GM12891 (cell line): ENCODE measurements around the gene VAV2.

Source experiments
- POLR2A ChIP-seq: IDR thresholded peaks from 2 replicates; pipeline ENCODE4 v1.6.1; 2011; ENCODE audit warnings: low read depth, low read length, control low read depth
- POLR2AphosphoS5 ChIP-seq: IDR thresholded peaks from 2 replicates; pipeline ENCODE4 v1.6.1; 2011; ENCODE audit warnings: low read depth, low read length, control low read depth
- SPI1 ChIP-seq: IDR thresholded peaks from 2 replicates; pipeline ENCODE4 v1.6.1; 2011; ENCODE audit warnings: low read depth, low read length, control low read depth

DNA sequence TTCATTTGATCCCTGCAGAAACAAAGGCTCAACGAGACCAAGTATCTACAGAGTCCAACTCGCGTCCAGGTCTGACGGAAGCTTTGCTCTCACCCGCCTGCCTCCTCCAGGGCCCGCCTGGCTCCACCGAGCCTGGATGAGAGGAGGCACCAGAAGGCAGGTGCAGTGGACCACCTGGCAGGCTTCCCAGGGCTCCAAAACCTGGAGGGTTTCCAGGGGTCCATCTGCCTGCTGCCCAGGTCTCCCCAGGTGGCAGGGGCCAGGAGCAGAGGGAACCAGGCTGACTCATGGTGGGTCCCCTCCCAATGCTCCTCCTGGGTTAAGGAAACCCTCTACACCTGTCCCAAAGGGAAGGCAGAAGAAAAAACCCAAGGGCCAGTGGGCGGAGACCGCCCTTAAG is 59.5 kb downstream of the VAV2 start:
- TF ChIP-seq POLR2AphosphoS5 (no peak), POLR2A (no peak), SPI1 (no peak)
